DND-41 (cell line): ENCODE measurements around the gene PARVB.

ENCODE experiments used
- EZH2 ChIP-seq: IDR thresholded peaks from 3 replicates; pipeline ENCODE4 v1.6.1; 2012; ENCODE audit warnings: borderline replicate concordance, low read depth, mild to moderate bottlenecking, moderate library complexity, low read length, inconsistent platforms; ENCODE audit not compliant: severe bottlenecking
- TF ChIP-seq, protein P1 (sequence below): IDR thresholded peaks from 2 replicates; pipeline ENCODE4 v1.5.1; 2012; ENCODE audit warnings: borderline replicate concordance, low read length, moderate library complexity, mild to moderate bottlenecking; ENCODE audit not compliant: poor library complexity, severe bottlenecking; ENCODE audit errors: extremely low read depth

DNA sequence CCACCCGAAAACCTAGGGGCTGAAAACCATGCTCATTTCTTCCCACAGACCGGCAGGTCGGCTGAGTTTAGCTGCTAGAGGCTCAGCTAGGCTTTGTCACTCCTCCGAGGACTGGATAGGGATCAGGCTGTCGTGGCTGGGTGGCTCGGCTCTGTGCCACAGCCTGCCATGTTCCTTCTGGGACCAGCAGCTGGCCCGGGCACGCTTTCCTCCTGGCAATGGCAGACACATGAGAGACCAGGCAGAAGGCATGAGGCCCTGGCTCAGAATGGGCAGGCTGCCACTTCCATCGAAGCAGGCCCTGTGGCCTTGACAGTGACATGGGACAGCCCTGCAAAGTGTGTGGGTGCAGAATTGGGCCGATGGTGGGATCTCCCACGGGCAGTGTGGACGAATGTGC is 177.6 kb downstream of the PARVB start:
- TF ChIP-seq, protein P1, sequence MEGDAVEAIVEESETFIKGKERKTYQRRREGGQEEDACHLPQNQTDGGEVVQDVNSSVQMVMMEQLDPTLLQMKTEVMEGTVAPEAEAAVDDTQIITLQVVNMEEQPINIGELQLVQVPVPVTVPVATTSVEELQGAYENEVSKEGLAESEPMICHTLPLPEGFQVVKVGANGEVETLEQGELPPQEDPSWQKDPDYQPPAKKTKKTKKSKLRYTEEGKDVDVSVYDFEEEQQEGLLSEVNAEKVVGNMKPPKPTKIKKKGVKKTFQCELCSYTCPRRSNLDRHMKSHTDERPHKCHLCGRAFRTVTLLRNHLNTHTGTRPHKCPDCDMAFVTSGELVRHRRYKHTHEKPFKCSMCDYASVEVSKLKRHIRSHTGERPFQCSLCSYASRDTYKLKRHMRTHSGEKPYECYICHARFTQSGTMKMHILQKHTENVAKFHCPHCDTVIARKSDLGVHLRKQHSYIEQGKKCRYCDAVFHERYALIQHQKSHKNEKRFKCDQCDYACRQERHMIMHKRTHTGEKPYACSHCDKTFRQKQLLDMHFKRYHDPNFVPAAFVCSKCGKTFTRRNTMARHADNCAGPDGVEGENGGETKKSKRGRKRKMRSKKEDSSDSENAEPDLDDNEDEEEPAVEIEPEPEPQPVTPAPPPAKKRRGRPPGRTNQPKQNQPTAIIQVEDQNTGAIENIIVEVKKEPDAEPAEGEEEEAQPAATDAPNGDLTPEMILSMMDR: no peak
- TF ChIP-seq EZH2: no peak
